ENCODE data around the gene SHISA7.

SHISA7 gene

GRCh38 chr19:55465460-55466240 is 22.6 kb upstream of the SHISA7 start:
- Histone ChIP-seq H3K27ac (no peak overlapping the region), H3K4me3 (no peak overlapping the region)
- TF ChIP-seq CTCF (IDR thresholded peaks at IDR 0.05), result no peak
- no peak for DNase-seq (ENCODE audit: low spot score)

DNA sequence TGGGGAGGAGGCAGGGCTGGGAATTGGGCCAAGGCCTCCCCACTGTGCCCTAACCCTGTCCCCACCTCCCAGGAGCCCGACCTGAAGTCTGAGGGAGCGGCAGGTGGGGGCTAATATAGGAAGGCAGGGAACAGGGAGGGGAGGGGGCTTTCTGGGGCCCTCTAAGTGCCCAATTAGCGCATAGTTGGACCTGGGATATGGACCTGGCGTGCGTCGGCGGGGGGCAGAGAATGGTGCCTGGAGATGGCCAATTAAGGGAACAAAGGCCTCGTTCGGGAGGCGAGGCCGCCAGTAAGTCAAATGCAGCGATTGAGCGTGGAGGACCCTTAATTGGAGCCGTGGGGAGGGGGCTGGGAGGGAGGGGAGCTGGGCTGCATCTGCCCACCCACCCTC is 21.6 kb upstream of the SHISA7 start, which contains the start of gene C19orf85:
TSS of gene C19orf85 (minus strand) at position 90 of the 393 bp plus-strand sequence. CDS start 197 bp downstream, outside the sequence.
- TF ChIP-seq CTCF (IDR thresholded peaks at IDR 0.05), result no peak
- no peak within 1 kb of the TSS for H3K4me3 ChIP-seq
- no peak within 1 kb of the TSS for H3K27ac ChIP-seq
- no peak for DNase-seq (ENCODE audit: low spot score)

GRCh38 chr19:55464039-55464661 is 21.1 kb upstream of the SHISA7 start:
- DNase-seq (ENCODE audit: low spot score), result no peak
- Histone ChIP-seq H3K4me3 (no peak overlapping the region), H3K27ac (no peak overlapping the region)
- TF ChIP-seq CTCF (IDR thresholded peaks at IDR 0.05), result no peak

GRCh38 chr19:55463583-55464031 is 20.5 kb upstream of the SHISA7 start:
- TF ChIP-seq CTCF (IDR thresholded peaks at IDR 0.05), result no peak
- DNase-seq (ENCODE audit: low spot score), result no peak
- H3K4me3 ChIP-seq, result no peak overlapping the region
- H3K27ac ChIP-seq, result no peak overlapping the region

- TF ChIP-seq CTCF (IDR thresholded peaks at IDR 0.05), result no peak
- H3K4me3 ChIP-seq, result no peak overlapping the region
- no peak overlapping the region for H3K27ac ChIP-seq
- no peak for DNase-seq (ENCODE audit: low spot score)
Measured at GRCh38 chr19:55462722-55463121, 19.6 kb upstream of the SHISA7 start.

- Histone ChIP-seq H3K27ac (peak overlapping the region in 1 of 2 donors; percentile 82), H3K4me3 (peak overlapping the region; percentile 85)
- no peak for DNase-seq (ENCODE audit: low spot score)
- TF ChIP-seq CTCF (IDR thresholded peaks at IDR 0.05), result no peak
Measured at GRCh38 chr19:55461974-55462626, 19.0 kb upstream of the SHISA7 start.
